Activated CD4-positive, alpha-beta T cell treated with anti-CD3 and anti-CD28 coated beads, Interleukin-2, amount 50 U/mL, for 16 hours (primary cell): Measurements from ENCODE around the gene PIK3R5.
A peak's percentile ranks its signal among the peaks of the same experiment; 100 is the strongest.
"Not testable (repeated sequence)": the region's sequence is repeated elsewhere in the genome, so short reads cannot be mapped to it uniquely, and the experiment has no call there.

ENCODE experiments used
- DNase-seq: peaks from one replicate; pipeline ENCODE4 v3.0.0-alpha.2; 2020

PIK3R5 gene, protein sequence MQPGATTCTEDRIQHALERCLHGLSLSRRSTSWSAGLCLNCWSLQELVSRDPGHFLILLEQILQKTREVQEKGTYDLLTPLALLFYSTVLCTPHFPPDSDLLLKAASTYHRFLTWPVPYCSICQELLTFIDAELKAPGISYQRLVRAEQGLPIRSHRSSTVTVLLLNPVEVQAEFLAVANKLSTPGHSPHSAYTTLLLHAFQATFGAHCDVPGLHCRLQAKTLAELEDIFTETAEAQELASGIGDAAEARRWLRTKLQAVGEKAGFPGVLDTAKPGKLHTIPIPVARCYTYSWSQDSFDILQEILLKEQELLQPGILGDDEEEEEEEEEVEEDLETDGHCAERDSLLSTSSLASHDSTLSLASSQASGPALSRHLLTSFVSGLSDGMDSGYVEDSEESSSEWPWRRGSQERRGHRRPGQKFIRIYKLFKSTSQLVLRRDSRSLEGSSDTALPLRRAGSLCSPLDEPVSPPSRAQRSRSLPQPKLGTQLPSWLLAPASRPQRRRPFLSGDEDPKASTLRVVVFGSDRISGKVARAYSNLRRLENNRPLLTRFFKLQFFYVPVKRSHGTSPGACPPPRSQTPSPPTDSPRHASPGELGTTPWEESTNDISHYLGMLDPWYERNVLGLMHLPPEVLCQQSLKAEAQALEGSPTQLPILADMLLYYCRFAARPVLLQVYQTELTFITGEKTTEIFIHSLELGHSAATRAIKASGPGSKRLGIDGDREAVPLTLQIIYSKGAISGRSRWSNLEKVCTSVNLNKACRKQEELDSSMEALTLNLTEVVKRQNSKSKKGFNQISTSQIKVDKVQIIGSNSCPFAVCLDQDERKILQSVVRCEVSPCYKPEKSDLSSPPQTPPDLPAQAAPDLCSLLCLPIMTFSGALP

GRCh38 chr17:8965394-8966168, at the start of gene PIK3R5:
Gene PIK3R5, minus strand, starts transcription at chr17:8965707. Its CDS starts 54,213 bp downstream, at chr17:8911494.
- peak; percentile 76 for DNase-seq

DNA sequence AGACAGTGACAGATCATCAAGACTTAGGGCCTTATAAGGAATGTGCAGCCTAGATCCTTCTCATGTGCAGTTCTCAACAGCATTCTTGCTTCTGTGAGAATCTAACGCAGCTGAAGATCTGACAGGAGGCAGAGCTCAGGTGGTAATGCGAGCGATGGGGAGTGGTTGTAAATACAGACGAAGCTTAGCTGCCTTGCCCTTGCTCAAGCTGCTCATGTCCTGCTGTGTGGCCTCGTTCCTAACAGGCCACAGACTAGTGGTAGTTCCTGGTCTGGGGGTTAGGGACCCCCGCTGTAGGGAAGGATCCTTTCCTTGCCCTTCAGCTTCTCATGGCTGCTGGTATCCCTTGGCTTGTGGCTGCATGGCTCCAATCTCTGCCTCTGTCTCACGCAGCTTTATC, 45.5 kb upstream of the PIK3R5 start:
- no peak for DNase-seq

DNA sequence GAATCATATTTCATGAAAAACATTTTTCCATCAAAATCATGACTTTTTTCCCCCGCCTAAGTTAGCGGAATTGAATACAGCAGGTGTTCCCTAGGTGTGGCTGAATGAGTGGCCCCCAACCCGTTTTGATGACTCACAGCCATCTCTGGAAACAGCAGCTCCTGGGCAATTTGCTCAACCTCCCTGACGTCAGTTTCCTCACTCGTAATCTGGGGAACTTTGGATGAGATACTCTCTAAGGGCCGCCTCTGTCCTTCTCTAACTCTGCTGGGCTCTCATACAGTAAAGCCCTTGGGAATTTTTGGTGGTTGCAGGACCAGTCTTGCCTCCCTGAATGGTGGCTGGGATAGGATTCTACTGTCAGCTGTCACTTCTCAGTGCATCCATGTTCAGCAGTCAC, 44.2 kb upstream of the PIK3R5 start:
- no peak for DNase-seq

GRCh38 chr17:9009096-9009495, 43.6 kb upstream of the PIK3R5 start:
- DNase-seq: no peak

GRCh38 chr17:9007052-9007714, 41.7 kb upstream of the PIK3R5 start:
- DNase-seq: no peak

DNA sequence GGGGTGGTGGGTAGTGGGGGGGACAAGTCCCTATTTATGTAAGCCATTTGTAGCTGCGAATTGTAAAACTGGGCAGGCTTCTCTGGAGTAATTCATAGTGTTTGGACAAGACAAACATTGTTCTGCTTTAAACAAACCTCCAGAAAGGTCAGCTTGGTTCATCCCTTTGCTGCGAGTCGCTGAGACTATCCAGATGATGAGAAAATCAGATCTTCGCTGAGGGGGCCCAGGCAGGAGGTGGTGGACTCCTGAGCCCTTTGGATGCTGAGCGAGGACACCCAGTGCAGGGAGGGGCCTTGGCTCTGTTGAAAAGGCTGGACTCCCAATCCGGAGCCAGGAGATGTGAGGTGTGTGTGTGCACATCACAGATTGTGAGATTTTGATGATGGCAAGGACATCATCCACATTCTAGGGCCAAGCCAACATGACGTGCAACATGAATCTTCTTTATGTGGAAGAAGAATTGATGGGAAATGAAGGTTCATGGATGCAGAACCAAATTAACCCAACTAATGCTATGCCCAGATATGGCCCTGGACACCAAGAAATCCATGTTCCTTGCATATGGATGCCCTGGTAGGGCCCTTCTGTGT, 40.8 kb upstream of the PIK3R5 start:
- no peak for DNase-seq

GRCh38 chr17:9004961-9005285, 39.4 kb upstream of the PIK3R5 start:
- no peak for DNase-seq

GRCh38 chr17:9004132-9004960, 38.8 kb upstream of the PIK3R5 start:
- DNase-seq: no peak

GRCh38 chr17:9003355-9004131, 38.0 kb upstream of the PIK3R5 start:
- DNase-seq: no peak

- DNase-seq: peak; percentile 12
These were observed 37.3 kb upstream of the PIK3R5 start for GRCh38 chr17:9002606-9003354.

GRCh38 chr17:9002227-9002605, 36.7 kb upstream of the PIK3R5 start:
- DNase-seq: no peak

- no peak for DNase-seq
These were observed 36.1 kb upstream of the PIK3R5 start for GRCh38 chr17:9001559-9001958.

DNA sequence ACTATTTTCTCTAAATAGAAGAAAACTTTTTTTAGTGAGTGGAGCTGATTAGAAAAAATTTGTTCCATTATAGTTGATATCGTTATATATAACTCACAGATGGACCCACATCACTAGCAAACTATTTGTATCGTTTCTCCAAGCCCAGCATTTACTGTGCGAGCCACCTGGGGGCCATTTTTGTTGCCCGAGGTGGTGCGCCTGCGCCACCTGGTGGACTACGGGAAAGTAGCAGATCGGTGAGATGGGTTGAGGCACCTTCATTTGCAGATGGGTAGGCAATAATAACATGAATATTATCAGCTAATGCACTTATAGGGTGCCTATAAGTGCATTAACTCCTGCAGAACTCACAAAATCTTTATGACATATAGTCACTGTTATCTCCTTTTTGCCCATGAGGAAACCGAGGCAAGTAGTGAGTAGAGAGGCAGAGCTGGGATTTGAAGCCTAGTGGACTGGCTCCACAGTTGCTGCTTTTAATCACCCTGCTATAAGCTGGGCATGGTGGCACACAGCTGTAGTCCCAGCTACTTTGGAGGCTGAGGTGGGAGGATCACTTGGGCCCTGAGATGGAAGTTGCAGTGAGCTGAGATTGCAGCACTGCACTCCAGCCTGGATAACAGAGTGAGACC, 32.6 kb upstream of the PIK3R5 start:
- DNase-seq: peak; percentile 76

- no peak for DNase-seq
These were observed 30.2 kb upstream of the PIK3R5 start for GRCh38 chr17:8995711-8996110.

- peak; percentile 61 for DNase-seq
These were observed 28.8 kb upstream of the PIK3R5 start for GRCh38 chr17:8994319-8994718.

DNA sequence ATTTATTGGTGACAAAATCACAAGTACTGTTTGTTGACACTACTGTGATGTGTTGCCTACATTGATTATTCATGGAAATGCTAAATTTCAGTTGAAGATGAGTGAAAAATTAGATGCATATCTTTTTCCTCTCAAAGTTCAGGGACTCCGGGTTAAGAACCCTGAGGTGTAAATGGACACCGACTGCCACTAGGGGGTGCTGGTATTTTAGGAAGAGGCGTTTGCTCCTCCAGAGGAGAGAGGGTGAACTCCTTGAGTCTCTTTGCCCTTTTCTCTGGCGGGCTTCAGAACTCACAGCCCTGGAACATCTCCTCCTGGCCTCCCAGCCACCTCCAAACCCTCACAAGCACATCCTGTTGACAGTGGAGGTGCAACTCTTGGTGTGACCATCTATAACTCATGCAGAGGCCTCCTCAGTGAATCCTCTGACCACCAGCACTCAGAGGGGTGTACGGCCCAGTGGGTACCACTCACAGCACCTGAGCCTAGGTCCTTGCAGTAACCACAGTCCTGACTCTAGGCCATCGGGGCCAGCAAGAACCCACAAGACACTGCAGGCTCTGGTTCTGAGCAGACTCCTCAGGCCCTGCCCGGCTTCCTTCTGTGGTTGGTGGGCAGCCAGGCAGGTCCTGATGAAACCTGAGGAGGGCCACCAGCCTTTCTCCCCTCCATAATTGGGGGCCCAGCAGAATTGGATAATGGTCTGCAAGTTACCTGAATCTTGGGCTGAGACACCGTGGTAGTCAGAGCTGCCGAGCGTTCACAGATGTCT, 26.2 kb upstream of the PIK3R5 start:
- DNase-seq: peak; percentile 73

GRCh38 chr17:8988263-8988935, 22.9 kb upstream of the PIK3R5 start:
- not testable (repeated sequence) for DNase-seq

DNA sequence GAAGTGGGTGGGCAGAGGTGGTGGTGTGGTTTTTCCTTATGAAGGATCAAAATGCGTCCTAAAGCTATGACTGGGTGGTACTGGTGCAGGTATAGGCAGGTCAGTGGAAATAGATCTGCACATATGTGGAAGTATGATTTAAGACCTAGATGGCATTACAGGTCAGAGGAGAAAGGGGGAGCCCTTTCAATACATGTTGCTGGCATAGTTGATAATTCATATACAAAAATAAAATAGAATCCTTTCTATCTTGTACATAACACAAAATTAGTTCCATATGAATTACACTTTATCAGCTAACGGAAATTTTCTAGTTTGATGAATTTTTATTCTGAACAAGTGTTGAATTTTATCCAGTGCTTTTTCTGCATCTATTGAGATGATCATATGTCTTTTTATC, 20.8 kb upstream of the PIK3R5 start:
- no peak for DNase-seq
